SK-N-SH (cell line): ENCODE measurements around the gene ZFHX3. TPM values are rescaled to one million over a fixed set of nuclear protein-coding genes. Genes with fewer than 3 reads are reported as not detected.

ENCODE experiments used
- CTCF ChIA-PET: fragments of 300-600, 350-600 bp; formaldehyde crosslinking; extraction: SDS; loops from one replicate; lab custom pipeline; 2021; lab: Yijun Ruan, JAX
- POLR2A ChIA-PET: fragments of 350-600 bp; sonication (Branson Sonifier 250); formaldehyde crosslinking; extraction: SDS; loops from one replicate; lab custom pipeline; 2020; ENCODE audit warnings: antibody characterized with exemption, inconsistent platforms; lab: Yijun Ruan, JAX
- DNase-seq: peaks from one replicate; pipeline ENCODE4 v3.0.0; 2012
- H2AFZ ChIP-seq: fragments of 200-600 bp; sonication (generic); 2 replicates; pipeline ENCODE4 v1.8.1; 2016; ENCODE audit warnings: antibody characterized with exemption, mild to moderate bottlenecking, low read depth
- H3F3A ChIP-seq: fragments of 200-600 bp; sonication (generic); replicated peaks from 2 replicates; pipeline ENCODE3; 2016; ENCODE audit warnings: antibody characterized with exemption, mild to moderate bottlenecking; ENCODE audit not compliant: insufficient read depth
- H3K27ac ChIP-seq, 2 experiments: fragments of 200-500 bp in 1 of 2; fragments of 200-600 bp in 1 of 2; sonication (Bioruptor generic) in 1 of 2; sonication (generic), shearing (Covaris generic) in 1 of 2; 2 replicates each; pipeline versions ENCODE4 v1.5.1 to v1.6.1; 2014 to 2016; ENCODE audit warnings: low read depth in 2 of 2, inconsistent platforms in 1 of 2, low read length in 1 of 2, mild to moderate bottlenecking in 1 of 2, mixed read lengths in 1 of 2
- H3K27me3 ChIP-seq: fragments of 200-600 bp; sonication (generic), shearing (Covaris generic); 2 replicates; pipeline ENCODE4 v1.6.1; 2016; ENCODE audit warnings: mixed run types; ENCODE audit not compliant: insufficient read depth
- H3K36me3 ChIP-seq, 2 experiments: fragments of 200-500 bp in 1 of 2; fragments of 200-600 bp in 1 of 2; sonication (Bioruptor generic) in 1 of 2; sonication (generic) in 1 of 2; replicated peaks in 1 of 2; 2 replicates each; pipeline versions ENCODE3 to v1.5.1; 2014 to 2016; ENCODE audit warnings: low read length in 1 of 2, mild to moderate bottlenecking in 1 of 2; ENCODE audit not compliant: insufficient read depth in 2 of 2, control insufficient read depth in 1 of 2
- H3K4me1 ChIP-seq, 2 experiments: fragments of 200-500 bp in 1 of 2; fragments of 200-600 bp in 1 of 2; sonication (Bioruptor generic) in 1 of 2; sonication (generic), shearing (Covaris generic) in 1 of 2; 2 replicates each; pipeline versions ENCODE4 v1.5.1 to v1.6.1; 2014 to 2016; ENCODE audit warnings: low read depth in 1 of 2, low read length in 1 of 2, mixed run types in 1 of 2; ENCODE audit not compliant: insufficient read depth in 2 of 2, control insufficient read depth in 1 of 2
- H3K4me2 ChIP-seq: fragments of 200-600 bp; sonication (generic), shearing (Covaris generic); 2 replicates; pipeline ENCODE4 v1.6.1; 2017; ENCODE audit warnings: mixed run types
- H3K4me3 ChIP-seq, 2 experiments: fragments of 200-500 bp in 1 of 2; fragments of 200-600 bp in 1 of 2; sonication (Bioruptor generic) in 1 of 2; sonication (generic), shearing (Covaris generic) in 1 of 2; 2 replicates each; pipeline versions ENCODE4 v1.5.1 to v1.8.1; 2014 to 2016; ENCODE audit warnings: low read depth in 2 of 2, inconsistent platforms in 1 of 2, low read length in 1 of 2, mild to moderate bottlenecking in 1 of 2, mixed read lengths in 1 of 2, moderate library complexity in 1 of 2
- H3K79me2 ChIP-seq: fragments of 200-600 bp; sonication (generic); 2 replicates; pipeline ENCODE4 v1.8.1; 2017; ENCODE audit warnings: mild to moderate bottlenecking; ENCODE audit not compliant: insufficient read depth
- H3K9ac ChIP-seq: fragments of 200-600 bp; sonication (generic); 2 replicates; pipeline ENCODE4 v1.6.1; 2017; ENCODE audit warnings: mixed run types
- H3K9me2 ChIP-seq: fragments of 200-600 bp; sonication (generic); 2 replicates; pipeline ENCODE4 v1.6.1; 2017; ENCODE audit warnings: mixed run types
- H3K9me3 ChIP-seq: fragments of 200-600 bp; sonication (generic); 2 replicates; pipeline ENCODE4 v1.6.1; 2017; ENCODE audit warnings: mixed run types, mild to moderate bottlenecking, moderate library complexity
- H4K20me1 ChIP-seq: fragments of 200-600 bp; sonication (generic); 2 replicates; pipeline ENCODE4 v1.6.1; 2017; ENCODE audit warnings: mild to moderate bottlenecking, mixed run types; ENCODE audit not compliant: insufficient read depth
- EZH2phosphoT487 ChIP-seq: fragments of 200-600 bp; sonication (generic); IDR thresholded peaks from 2 replicates; pipeline ENCODE4 v1.6.1; 2017; ENCODE audit warnings: low read depth, mixed run types, mild to moderate bottlenecking, antibody characterized with exemption, moderate library complexity, borderline replicate concordance
- FOSL2 ChIP-seq: IDR thresholded peaks from 2 replicates; pipeline ENCODE4 v1.4.0; 2012; ENCODE audit warnings: low read depth, mild to moderate bottlenecking, moderate library complexity, borderline replicate concordance
- FOXJ3 ChIP-seq: sonication (generic); formaldehyde crosslinking; IDR thresholded peaks from 2 replicates; pipeline ENCODE4 v1.5.1; 2020; ENCODE audit warnings: mild to moderate bottlenecking, missing genetic modification reagents
- FOXM1 ChIP-seq: IDR thresholded peaks from 2 replicates; pipeline ENCODE4 v1.4.0; 2012; ENCODE audit warnings: low read depth, mild to moderate bottlenecking
- GATA2 ChIP-seq: sonication (generic); formaldehyde crosslinking; IDR thresholded peaks from 2 replicates; pipeline ENCODE4 v1.5.0; 2020; ENCODE audit warnings: mild to moderate bottlenecking, missing genetic modification reagents
- JUND ChIP-seq: IDR thresholded peaks from 2 replicates; pipeline ENCODE4 v1.4.0; 2012
- MAX ChIP-seq: IDR thresholded peaks from 2 replicates; pipeline ENCODE4 v1.4.0; 2012; ENCODE audit warnings: low read depth
- MEF2A ChIP-seq: IDR thresholded peaks from 2 replicates; pipeline ENCODE4 v1.4.0; 2012; ENCODE audit warnings: low read depth, borderline replicate concordance
- MXI1 ChIP-seq: IDR thresholded peaks from 2 replicates; pipeline ENCODE4 v1.6.1; 2012; ENCODE audit warnings: mild to moderate bottlenecking, low read depth, low read length, improper control_type of control experiment
- NRF1 ChIP-seq: IDR thresholded peaks from 2 replicates; pipeline ENCODE4 v1.6.1; 2012; ENCODE audit warnings: low read depth, mild to moderate bottlenecking, low read length
- RAD21 ChIP-seq: IDR thresholded peaks from 2 replicates; pipeline ENCODE4 v1.6.1; 2012; ENCODE audit warnings: mild to moderate bottlenecking, low read length
- RXRA ChIP-seq: IDR thresholded peaks from 2 replicates; pipeline ENCODE4 v1.4.0; 2012; ENCODE audit warnings: low read depth, mild to moderate bottlenecking, borderline replicate concordance
- SIN3A ChIP-seq: IDR thresholded peaks from 2 replicates; pipeline ENCODE4 v1.6.1; 2012; ENCODE audit warnings: low read depth, mild to moderate bottlenecking, low read length, moderate library complexity, borderline replicate concordance
- TCF12 ChIP-seq: IDR thresholded peaks from 2 replicates; pipeline ENCODE4 v1.4.0; 2012
- USF1 ChIP-seq: IDR thresholded peaks from 2 replicates; pipeline ENCODE4 v1.4.0; 2012; ENCODE audit warnings: low read depth, borderline replicate concordance
- WGBS: methylation state at CpG from one replicate; pipeline ENCODE4 v1.1.6; 2017; ENCODE audit warnings: low lambda C conversion rate; 5-methylcytosine and 5-hydroxymethylcytosine counted together
- polyA plus RNA-seq, 3 experiments: library from polyadenylated mRNA; depleted of rRNA; stranded (reverse); fragments of >200 nt; gene quantifications; 2 replicates each; pipeline ENCODE4 v1.2.3, GENCODE V29; 2012
- TF ChIP-seq, protein P1 (sequence below): fragments of 150-350 bp; IDR thresholded peaks from 2 replicates; pipeline ENCODE4 v1.6.1; 2016; ENCODE audit warnings: mild to moderate bottlenecking, low read depth, low read length
- TF ChIP-seq, protein P2 (sequence below): fragments of 150-350 bp; IDR thresholded peaks from 2 replicates; pipeline ENCODE4 v1.6.1; 2017; ENCODE audit warnings: antibody characterized with exemption, low read length, low read depth, borderline replicate concordance
- TF ChIP-seq, protein P3 (sequence below): IDR thresholded peaks from 2 replicates; pipeline ENCODE4; 2012

The ZFHX3 gene
- polyA plus RNA-seq, 1 of the 3 experiments (the other 2 are of a cell fraction) = 2.0 TPM

DNA sequence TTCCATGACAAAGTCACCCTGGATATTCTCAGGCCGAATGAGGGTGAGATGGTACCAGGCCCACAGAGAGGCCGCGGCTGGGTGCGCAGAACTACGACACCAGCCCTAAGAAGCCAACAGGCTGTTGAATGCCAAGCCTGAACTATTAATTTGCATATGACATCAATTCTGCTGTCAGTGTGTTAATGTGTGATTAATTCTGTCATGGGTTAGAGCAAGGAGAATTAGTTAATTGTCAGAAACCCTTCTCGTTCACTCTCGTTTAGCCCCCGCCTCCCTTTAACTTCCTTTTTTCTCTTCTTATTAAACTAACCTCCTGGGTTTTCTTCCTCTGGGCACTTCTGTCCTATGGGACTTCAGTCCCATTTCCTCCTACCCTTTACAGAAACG, 123.4 kb downstream of the ZFHX3 start:
- Histone ChIP-seq H3K27me3 (no peaks in the 10 kb centered on the region), H3K4me1 (peaks cover 14 to 42% of the 10 kb centered on the region in 2 experiments; a peak in 3 of 4 replicates), H4K20me1 (peaks cover 15% of the 10 kb centered on the region), H3K9ac (no peak overlapping the region), H3K4me2 (no peak overlapping the region), H3K9me2 (no peaks in the 10 kb centered on the region), H3K9me3 (no peaks in the 10 kb centered on the region), H3K36me3 (no peaks in the 10 kb centered on the region), H3K79me2 (peaks cover 83% of the 10 kb centered on the region), H3K27ac (no peak overlapping the region), H3F3A (no peaks in the 10 kb centered on the region), H3K4me3 (no peak overlapping the region), H2AFZ (no peak overlapping the region)
- ChIA-PET CTCF (interaction anchor here (4.9 kb wide), 1 partner anchor 8 kb away, joined by 19 read pairs; no protein-coding TSS in a partner anchor), POLR2A (no interaction called here)
- DNase-seq = no peak
- 97% methylated on average over 9 of the region's 9 CpGs for WGBS
- TF ChIP-seq FOXM1 (no peak), TCF12 (no peak), MXI1 (no peak)
- TF ChIP-seq, protein P1, sequence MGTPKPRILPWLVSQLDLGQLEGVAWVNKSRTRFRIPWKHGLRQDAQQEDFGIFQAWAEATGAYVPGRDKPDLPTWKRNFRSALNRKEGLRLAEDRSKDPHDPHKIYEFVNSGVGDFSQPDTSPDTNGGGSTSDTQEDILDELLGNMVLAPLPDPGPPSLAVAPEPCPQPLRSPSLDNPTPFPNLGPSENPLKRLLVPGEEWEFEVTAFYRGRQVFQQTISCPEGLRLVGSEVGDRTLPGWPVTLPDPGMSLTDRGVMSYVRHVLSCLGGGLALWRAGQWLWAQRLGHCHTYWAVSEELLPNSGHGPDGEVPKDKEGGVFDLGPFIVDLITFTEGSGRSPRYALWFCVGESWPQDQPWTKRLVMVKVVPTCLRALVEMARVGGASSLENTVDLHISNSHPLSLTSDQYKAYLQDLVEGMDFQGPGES = no peak
- TF ChIP-seq, all 33 proteins: peak for 0

DNA sequence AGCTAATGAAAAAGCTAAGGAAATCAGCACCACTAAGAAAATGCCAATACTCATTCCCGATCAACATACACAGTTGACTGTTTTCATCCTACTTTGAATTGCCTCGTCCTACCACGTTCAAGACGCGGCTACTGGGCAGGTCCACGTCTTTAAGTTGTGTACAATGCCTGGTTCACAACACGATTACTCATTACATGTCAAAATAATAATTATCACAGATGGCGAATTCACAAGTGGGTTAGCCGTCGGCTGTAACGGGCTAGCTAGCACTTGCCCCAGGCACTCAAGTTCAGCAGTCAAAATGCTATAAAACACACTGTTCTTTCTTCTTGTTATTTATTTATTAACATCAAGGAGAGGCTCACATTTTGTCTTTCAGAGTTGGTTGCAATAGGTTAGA, 124.2 kb downstream of the ZFHX3 start:
- no peak overlapping the region for H3K27ac ChIP-seq
- 96% methylated on average over 11 of the region's 11 CpGs for WGBS
- POLR2A ChIA-PET = no interaction called here
- H3K4me1 ChIP-seq = peaks cover 14 to 40% of the 10 kb centered on the region in 2 experiments; a peak in 3 of 4 replicates
- no peaks in the 10 kb centered on the region for H3K9me3 ChIP-seq
- DNase-seq = no peak
- peaks cover 83% of the 10 kb centered on the region for H3K79me2 ChIP-seq
- no peaks in the 10 kb centered on the region for H3K27me3 ChIP-seq
- no peak overlapping the region for H2AFZ ChIP-seq
- H4K20me1 ChIP-seq = peaks cover 14% of the 10 kb centered on the region
- no peaks in the 10 kb centered on the region for H3K9me2 ChIP-seq
- TF ChIP-seq FOSL2 (no peak), GATA2 (CRISPR knock-in tag) (no peak), RXRA (no peak), NRF1 (no peak), MEF2A (no peak), FOXJ3 (CRISPR knock-in tag) (no peak), RAD21 (no peak), USF1 (no peak), JUND (no peak), SIN3A (no peak), EZH2phosphoT487 (no peak), FOXM1 (no peak), MAX (no peak)
- TF ChIP-seq, protein P2, sequence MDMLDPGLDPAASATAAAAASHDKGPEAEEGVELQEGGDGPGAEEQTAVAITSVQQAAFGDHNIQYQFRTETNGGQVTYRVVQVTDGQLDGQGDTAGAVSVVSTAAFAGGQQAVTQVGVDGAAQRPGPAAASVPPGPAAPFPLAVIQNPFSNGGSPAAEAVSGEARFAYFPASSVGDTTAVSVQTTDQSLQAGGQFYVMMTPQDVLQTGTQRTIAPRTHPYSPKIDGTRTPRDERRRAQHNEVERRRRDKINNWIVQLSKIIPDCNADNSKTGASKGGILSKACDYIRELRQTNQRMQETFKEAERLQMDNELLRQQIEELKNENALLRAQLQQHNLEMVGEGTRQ = no peak
- TF ChIP-seq, protein P1 = no peak
- TF ChIP-seq, protein P3, sequence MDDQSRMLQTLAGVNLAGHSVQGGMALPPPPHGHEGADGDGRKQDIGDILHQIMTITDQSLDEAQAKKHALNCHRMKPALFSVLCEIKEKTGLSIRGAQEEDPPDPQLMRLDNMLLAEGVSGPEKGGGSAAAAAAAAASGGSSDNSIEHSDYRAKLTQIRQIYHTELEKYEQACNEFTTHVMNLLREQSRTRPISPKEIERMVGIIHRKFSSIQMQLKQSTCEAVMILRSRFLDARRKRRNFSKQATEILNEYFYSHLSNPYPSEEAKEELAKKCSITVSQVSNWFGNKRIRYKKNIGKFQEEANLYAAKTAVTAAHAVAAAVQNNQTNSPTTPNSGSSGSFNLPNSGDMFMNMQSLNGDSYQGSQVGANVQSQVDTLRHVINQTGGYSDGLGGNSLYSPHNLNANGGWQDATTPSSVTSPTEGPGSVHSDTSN = no peak
- no peak overlapping the region for H3K9ac ChIP-seq
- no peaks in the 10 kb centered on the region for H3K36me3 ChIP-seq
- no peak overlapping the region for H3K4me2 ChIP-seq
- no peak overlapping the region for H3K4me3 ChIP-seq
- H3F3A ChIP-seq = no peaks in the 10 kb centered on the region
- CTCF ChIA-PET = interaction anchor here (1.1 to 4.9 kb wide), 4 partner anchors 8 to 91 kb away, joined by 3 to 19 read pairs (median 6); no protein-coding TSS in a partner anchor
